Measurements from ENCODE around the gene ROPN1B. TPM values are rescaled to one million over a fixed set of nuclear protein-coding genes. Genes with fewer than 3 reads are reported as not detected.
"Not testable (repeated sequence)": the region's sequence is repeated elsewhere in the genome, so short reads cannot be mapped to it uniquely, and the experiment has no call there.

The ROPN1B gene
- total RNA-seq, 2 donors from 2014 or later = 2.2 to 27.8 TPM

DNA sequence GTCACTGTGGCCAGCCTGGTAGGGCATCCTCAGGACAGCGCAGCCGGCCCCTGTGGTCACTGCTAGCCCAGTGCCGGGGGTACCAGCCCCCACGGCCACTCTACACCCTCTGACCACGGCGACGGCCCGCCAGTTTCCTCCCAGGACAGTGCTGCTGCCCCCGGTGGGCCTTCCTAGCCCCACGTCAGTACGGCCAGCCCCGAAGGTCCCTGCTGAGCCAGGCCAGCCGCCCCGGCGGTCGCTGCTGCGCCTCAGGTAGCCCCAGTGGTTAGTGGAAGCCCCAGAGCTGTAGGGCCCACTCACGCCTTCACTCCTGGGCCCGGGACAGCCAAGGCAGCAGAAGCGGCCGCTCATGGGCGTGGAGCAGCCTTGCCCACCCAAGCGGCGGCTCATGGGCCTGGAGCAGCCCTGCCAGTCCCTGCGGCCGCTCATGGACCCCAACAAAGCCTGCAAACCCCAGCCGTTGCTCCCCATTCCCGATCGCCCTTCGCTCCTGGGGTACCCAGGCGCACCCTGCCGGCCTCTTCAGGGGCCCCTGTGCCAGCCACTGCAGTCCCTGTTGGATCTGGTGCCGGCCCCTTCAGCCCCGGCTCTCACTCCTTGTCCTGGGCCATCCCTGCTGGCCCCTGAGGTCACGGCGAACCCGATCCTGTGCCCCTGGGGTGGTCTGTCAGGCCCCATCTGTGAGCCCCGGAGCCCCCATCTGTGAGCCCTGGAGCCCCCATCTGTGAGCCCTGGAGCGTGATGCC is 9.5 kb upstream of the ROPN1B start:
- Histone ChIP-seq H3K36me3 (no peaks in the 10 kb centered on the region), H3K9me3 (no peaks in the 10 kb centered on the region), H3K27me3 (replicated peaks; ENCODE audit: insufficient read depth) (peaks cover 3% of the 10 kb centered on the region), H3K4me1 (replicated peaks) (no peaks in the 10 kb centered on the region), H3K4me3 (no peak overlapping the region), H3K27ac (no peak overlapping the region)
- no peak for DNase-seq (ENCODE audit: low spot score)
- intact Hi-C loops (cut with DNase I) = no loop called here
- WGBS = 96% methylated on average over 25 of the region's 39 CpGs
- TF ChIP-seq POLR2A (IDR thresholded peaks at IDR 0.05) = no peak
- TF ChIP-seq, protein P1, sequence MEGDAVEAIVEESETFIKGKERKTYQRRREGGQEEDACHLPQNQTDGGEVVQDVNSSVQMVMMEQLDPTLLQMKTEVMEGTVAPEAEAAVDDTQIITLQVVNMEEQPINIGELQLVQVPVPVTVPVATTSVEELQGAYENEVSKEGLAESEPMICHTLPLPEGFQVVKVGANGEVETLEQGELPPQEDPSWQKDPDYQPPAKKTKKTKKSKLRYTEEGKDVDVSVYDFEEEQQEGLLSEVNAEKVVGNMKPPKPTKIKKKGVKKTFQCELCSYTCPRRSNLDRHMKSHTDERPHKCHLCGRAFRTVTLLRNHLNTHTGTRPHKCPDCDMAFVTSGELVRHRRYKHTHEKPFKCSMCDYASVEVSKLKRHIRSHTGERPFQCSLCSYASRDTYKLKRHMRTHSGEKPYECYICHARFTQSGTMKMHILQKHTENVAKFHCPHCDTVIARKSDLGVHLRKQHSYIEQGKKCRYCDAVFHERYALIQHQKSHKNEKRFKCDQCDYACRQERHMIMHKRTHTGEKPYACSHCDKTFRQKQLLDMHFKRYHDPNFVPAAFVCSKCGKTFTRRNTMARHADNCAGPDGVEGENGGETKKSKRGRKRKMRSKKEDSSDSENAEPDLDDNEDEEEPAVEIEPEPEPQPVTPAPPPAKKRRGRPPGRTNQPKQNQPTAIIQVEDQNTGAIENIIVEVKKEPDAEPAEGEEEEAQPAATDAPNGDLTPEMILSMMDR (IDR thresholded peaks at IDR 0.05) = no peak
- no peak for TF ChIP-seq POLR2AphosphoS5 (IDR thresholded peaks at IDR 0.05)

DNA sequence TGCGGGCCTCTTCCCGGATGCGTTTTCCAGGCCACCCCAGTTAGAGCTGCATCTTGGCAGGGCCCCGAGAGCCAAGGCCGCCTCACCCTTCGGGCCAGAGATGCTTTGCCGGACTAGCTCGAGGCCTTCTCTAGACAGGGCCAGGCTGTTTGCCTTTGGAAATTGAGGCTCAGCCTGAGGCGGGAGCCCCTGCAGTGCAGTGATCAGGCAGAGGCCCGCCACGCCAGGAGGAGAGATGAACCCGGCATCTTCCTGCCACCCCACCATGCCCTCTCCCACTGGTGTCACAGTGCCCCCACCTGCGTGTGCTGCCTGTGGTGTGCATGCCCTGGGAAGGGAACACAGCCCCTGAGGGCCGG is 8.9 kb upstream of the ROPN1B start:
- DNase-seq (ENCODE audit: low spot score) = no peak
- peaks cover 3% of the 10 kb centered on the region for H3K27me3 ChIP-seq (replicated peaks; ENCODE audit: insufficient read depth)

DNA sequence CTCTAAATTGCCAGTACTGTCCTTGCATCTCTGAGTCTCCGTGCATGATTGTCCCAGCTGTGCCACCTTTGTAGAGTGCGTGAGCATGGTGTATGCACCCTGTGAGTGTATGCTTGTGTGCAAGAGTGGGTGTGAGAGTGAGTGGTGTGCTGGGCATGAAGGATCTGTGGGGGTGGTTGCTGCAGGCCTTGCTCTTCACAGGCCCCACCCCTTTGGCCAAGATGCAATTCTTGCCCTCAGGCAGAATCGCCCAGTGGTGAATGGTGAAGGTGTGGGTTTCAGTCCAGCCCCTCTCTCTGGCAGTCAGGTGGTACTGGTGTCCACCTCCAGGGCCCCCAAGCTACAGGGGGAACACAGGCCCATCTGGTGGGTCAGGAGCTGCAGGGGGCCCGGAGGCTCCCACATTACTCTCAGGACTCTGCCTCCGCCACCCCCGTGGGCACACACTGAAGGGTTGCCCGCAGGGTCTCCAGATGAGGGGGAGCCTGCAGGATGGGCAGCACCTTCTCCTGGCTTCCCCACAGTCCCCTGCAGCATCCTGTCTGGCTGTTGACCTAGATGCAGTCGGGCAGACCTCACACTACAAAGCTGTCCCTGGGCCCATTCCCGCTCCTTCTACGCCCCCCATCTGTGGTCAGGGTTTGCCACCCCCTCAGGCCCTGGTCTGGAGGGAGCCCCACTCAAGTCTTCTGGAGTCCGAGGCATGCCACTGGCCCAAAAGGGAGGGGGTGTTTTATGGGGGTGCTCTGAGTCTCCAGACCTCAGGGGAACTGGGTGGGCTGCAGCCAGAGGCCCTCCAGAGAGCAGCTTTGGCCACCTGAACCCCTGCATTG is 8.3 kb upstream of the ROPN1B start:
- intact Hi-C loops (cut with DNase I) = no loop called here
- Histone ChIP-seq H3K27me3 (replicated peaks; ENCODE audit: insufficient read depth) (peaks cover 3% of the 10 kb centered on the region), H3K9me3 (no peaks in the 10 kb centered on the region), H3K36me3 (no peaks in the 10 kb centered on the region), H3K27ac (no peak overlapping the region), H3K4me3 (no peak overlapping the region), H3K4me1 (replicated peaks) (no peaks in the 10 kb centered on the region)
- 94% methylated on average over 11 of the region's 11 CpGs for WGBS
- TF ChIP-seq POLR2AphosphoS5 (IDR thresholded peaks at IDR 0.05) = no peak
- TF ChIP-seq POLR2A (IDR thresholded peaks at IDR 0.05) = no peak
- TF ChIP-seq, protein P1 (IDR thresholded peaks at IDR 0.05) = no peak
- DNase-seq (ENCODE audit: low spot score) = no peak

More for the DNA sequence above, 8.9 kb upstream of the ROPN1B start:
- no peak overlapping the region for H3K27ac ChIP-seq
- TF ChIP-seq, protein P1 (IDR thresholded peaks at IDR 0.05) = no peak
- TF ChIP-seq POLR2AphosphoS5 (IDR thresholded peaks at IDR 0.05) (no peak), POLR2A (IDR thresholded peaks at IDR 0.05) (no peak)
- H3K9me3 ChIP-seq = no peaks in the 10 kb centered on the region
- intact Hi-C loops (cut with DNase I) = no loop called here
- no peak overlapping the region for H3K4me3 ChIP-seq
- H3K36me3 ChIP-seq = no peaks in the 10 kb centered on the region
- H3K4me1 ChIP-seq (replicated peaks) = no peaks in the 10 kb centered on the region
- 93% methylated on average over 11 of the region's 14 CpGs for WGBS

DNA sequence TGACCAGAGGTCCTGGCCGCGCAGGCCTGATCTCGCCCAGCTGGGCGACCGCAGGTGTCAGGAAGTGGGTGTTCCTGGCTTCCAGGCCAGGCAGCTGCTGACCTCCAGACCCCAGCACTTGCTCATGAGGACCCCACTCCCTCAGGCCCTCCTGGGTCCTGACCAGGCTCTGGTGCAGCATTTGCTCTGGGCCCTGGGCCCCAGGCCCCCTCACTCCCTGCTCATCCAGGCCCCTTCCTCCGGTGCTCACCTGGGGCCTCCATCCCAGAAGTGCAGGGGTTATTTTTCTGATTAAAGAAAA is 7.7 kb upstream of the ROPN1B start:
- Histone ChIP-seq H3K4me3 (no peak overlapping the region), H3K4me1 (replicated peaks) (no peaks in the 10 kb centered on the region), H3K9me3 (no peaks in the 10 kb centered on the region), H3K36me3 (no peaks in the 10 kb centered on the region), H3K27ac (no peak overlapping the region), H3K27me3 (replicated peaks; ENCODE audit: insufficient read depth) (peaks cover 3% of the 10 kb centered on the region)
- TF ChIP-seq POLR2A (IDR thresholded peaks at IDR 0.05) (no peak), POLR2AphosphoS5 (IDR thresholded peaks at IDR 0.05) (no peak)
- TF ChIP-seq, protein P1 (IDR thresholded peaks at IDR 0.05) = no peak
- DNase-seq (ENCODE audit: low spot score) = no peak
- intact Hi-C loops (cut with DNase I) = no loop called here
- WGBS = 77% methylated on average over 4 of the region's 6 CpGs

DNA sequence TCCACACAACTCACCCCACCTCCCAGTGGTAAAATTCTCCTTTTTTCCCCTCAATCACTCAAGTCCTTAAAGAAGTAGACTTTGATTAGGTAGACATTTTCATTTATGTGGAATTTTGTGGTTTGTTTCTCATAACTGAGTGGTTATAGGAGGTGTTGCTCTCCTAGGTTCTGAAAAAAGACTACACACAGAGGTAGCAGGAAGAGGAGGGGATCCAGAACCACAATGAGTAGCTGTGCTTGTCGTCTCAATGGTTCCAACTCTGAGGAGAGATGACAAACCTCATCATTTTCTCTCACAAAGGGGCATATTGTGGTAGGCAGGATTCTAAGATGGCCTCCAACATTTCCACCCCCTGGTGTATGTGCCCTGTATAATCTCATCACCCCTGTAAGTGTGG is 5.1 kb upstream of the ROPN1B start:
- H3K4me1 ChIP-seq (replicated peaks); H3K27ac ChIP-seq; DNase-seq (ENCODE audit: low spot score); H3K4me3 ChIP-seq; H3K36me3 ChIP-seq; intact Hi-C loops (cut with DNase I); H3K9me3 ChIP-seq; H3K27me3 ChIP-seq (replicated peaks; ENCODE audit: insufficient read depth): not testable (repeated sequence)
- 57% methylated on average over 1 of the region's 1 CpG for WGBS

Measured in prostate gland (tissue), 2 donors.